ENCODE measurements around the gene NPTXR.

NPTXR gene

DNA sequence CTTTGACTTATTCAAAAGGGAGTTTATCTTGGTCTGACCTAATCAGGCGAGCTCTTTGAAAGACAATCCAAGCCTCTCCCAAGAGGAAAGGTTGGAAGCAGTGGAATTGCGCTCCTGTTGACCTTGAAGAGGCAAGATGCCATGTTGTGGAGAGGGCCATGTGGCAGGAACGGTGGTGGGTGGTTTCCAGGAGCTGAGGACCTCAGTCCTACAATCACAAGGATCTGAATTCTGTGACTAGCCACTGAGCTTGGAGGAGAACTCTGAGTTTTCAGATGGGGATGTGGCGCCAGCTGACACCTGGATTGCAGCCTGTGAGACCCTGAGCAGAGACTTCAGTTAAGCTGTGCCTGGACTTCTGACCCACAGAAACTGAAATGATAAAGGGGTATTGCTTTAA is 34.2 kb upstream of the NPTXR start:
- no peak overlapping the region for H3K27ac ChIP-seq (ENCODE audit: low read depth, low read length)
- TF ChIP-seq CTCF (IDR thresholded peaks at IDR 0.05; ENCODE audit: low read depth, low read length, poor library complexity, severe bottlenecking) (no peak), EZH2phosphoT487 (IDR thresholded peaks at IDR 0.05; ENCODE audit: borderline replicate concordance, low read length) (no peak)
- H3K36me3 ChIP-seq (ENCODE audit: control insufficient read depth, low read length): no peaks in the 10 kb centered on the region

GRCh38 chr22:38874529-38875222 is 30.8 kb upstream of the NPTXR start:
- Histone ChIP-seq H3K4me1 (ENCODE audit: control insufficient read depth, low read length) (peaks cover 30% of the 10 kb centered on the region), H3K9me2 (replicated peaks; ENCODE audit: control insufficient read depth, low read length) (no peaks in the 10 kb centered on the region), H4K20me1 (ENCODE audit: control insufficient read depth, insufficient read depth, low read depth, low read length) (peaks cover 5% of the 10 kb centered on the region), H3K79me2 (ENCODE audit: control insufficient read depth, low read length) (peaks cover 22% of the 10 kb centered on the region), H3K27ac (ENCODE audit: low read depth, low read length) (no peak overlapping the region), H3K4me3 (ENCODE audit: low read length) (no peak overlapping the region), H3F3A (ENCODE audit: control insufficient read depth, insufficient read depth) (peaks cover 7% of the 10 kb centered on the region), H3K9me3 (ENCODE audit: control insufficient read depth, insufficient read depth, low read length) (no peaks in the 10 kb centered on the region), H3K27me3 (ENCODE audit: control insufficient read depth, low read length) (peaks cover 45% of the 10 kb centered on the region), H3K4me2 (ENCODE audit: low read length) (no peak overlapping the region), H3K36me3 (ENCODE audit: control insufficient read depth, low read length) (peaks cover 11% of the 10 kb centered on the region)
- TF ChIP-seq CTCF (IDR thresholded peaks at IDR 0.05; ENCODE audit: low read depth, low read length, poor library complexity, severe bottlenecking) (no peak), EZH2phosphoT487 (IDR thresholded peaks at IDR 0.05; ENCODE audit: borderline replicate concordance, low read length) (no peak)

More for the DNA sequence above, 34.2 kb upstream of the NPTXR start:
- Histone ChIP-seq H3K27me3 (ENCODE audit: control insufficient read depth, low read length) (peaks cover 51% of the 10 kb centered on the region), H3K4me1 (ENCODE audit: control insufficient read depth, low read length) (peaks cover 13% of the 10 kb centered on the region), H3K9me2 (replicated peaks; ENCODE audit: control insufficient read depth, low read length) (no peaks in the 10 kb centered on the region), H3F3A (ENCODE audit: control insufficient read depth, insufficient read depth) (peaks cover 7% of the 10 kb centered on the region), H3K9me3 (ENCODE audit: control insufficient read depth, insufficient read depth, low read length) (no peaks in the 10 kb centered on the region), H4K20me1 (ENCODE audit: control insufficient read depth, insufficient read depth, low read depth, low read length) (no peaks in the 10 kb centered on the region), H3K4me3 (ENCODE audit: low read length) (no peak overlapping the region), H3K79me2 (ENCODE audit: control insufficient read depth, low read length) (no peaks in the 10 kb centered on the region), H3K4me2 (ENCODE audit: low read length) (no peak overlapping the region)

GRCh38 chr22:38873469-38874411 is 29.9 kb upstream of the NPTXR start:
- H3K79me2 ChIP-seq (ENCODE audit: control insufficient read depth, low read length): peaks cover 29% of the 10 kb centered on the region
- peaks cover 39% of the 10 kb centered on the region for H3K4me1 ChIP-seq (ENCODE audit: control insufficient read depth, low read length)
- no peak overlapping the region for H3K27ac ChIP-seq (ENCODE audit: low read depth, low read length)
- peaks cover 7% of the 10 kb centered on the region for H3F3A ChIP-seq (ENCODE audit: control insufficient read depth, insufficient read depth)
- peak overlapping the region; percentile 80 for H3K4me2 ChIP-seq (ENCODE audit: low read length)
- TF ChIP-seq CTCF (IDR thresholded peaks at IDR 0.05; ENCODE audit: low read depth, low read length, poor library complexity, severe bottlenecking): no peak
- TF ChIP-seq EZH2phosphoT487 (IDR thresholded peaks at IDR 0.05; ENCODE audit: borderline replicate concordance, low read length): no peak
- no peaks in the 10 kb centered on the region for H3K9me3 ChIP-seq (ENCODE audit: control insufficient read depth, insufficient read depth, low read length)
- peak overlapping the region; percentile 80 for H3K4me3 ChIP-seq (ENCODE audit: low read length)
- H3K9me2 ChIP-seq (replicated peaks; ENCODE audit: control insufficient read depth, low read length): no peaks in the 10 kb centered on the region
- peaks cover 20% of the 10 kb centered on the region for H3K36me3 ChIP-seq (ENCODE audit: control insufficient read depth, low read length)
- H3K27me3 ChIP-seq (ENCODE audit: control insufficient read depth, low read length): peaks cover 44% of the 10 kb centered on the region
- H4K20me1 ChIP-seq (ENCODE audit: control insufficient read depth, insufficient read depth, low read depth, low read length): peaks cover 7% of the 10 kb centered on the region
